GM12878 (cell line): ENCODE data around the gene TPM4. TPM values are rescaled to one million over a fixed set of nuclear protein-coding genes. Genes with fewer than 3 reads are reported as not detected.

ENCODE experiments used
- ATF2 ChIP-seq: IDR thresholded peaks from 2 replicates; pipeline ENCODE4 v1.6.1; 2012; ENCODE audit warnings: low read length, inconsistent platforms
- BCL3 ChIP-seq: IDR thresholded peaks from 2 replicates; pipeline ENCODE4 v1.6.1; 2011; ENCODE audit warnings: borderline replicate concordance, low read depth, mild to moderate bottlenecking, moderate library complexity, low read length; ENCODE audit not compliant: insufficient read depth, poor library complexity, severe bottlenecking
- CBFB ChIP-seq: IDR thresholded peaks from 2 replicates; pipeline ENCODE4 v1.6.1; 2016; ENCODE audit warnings: antibody characterized with exemption, low read depth
- E2F8 ChIP-seq: fragments of 450-650 bp; IDR thresholded peaks from 2 replicates; pipeline ENCODE4 v1.6.1; 2018; ENCODE audit warnings: mild to moderate bottlenecking, low read depth, moderate library complexity; ENCODE audit not compliant: partially characterized antibody
- EED ChIP-seq: sonication (generic); IDR thresholded peaks from 2 replicates; pipeline ENCODE4 v1.6.1; 2016; ENCODE audit warnings: antibody characterized with exemption, low read depth
- EP300 ChIP-seq, 2 experiments: fragments of 150-350 bp in 1 of 2; IDR thresholded peaks; 2 replicates each; pipeline ENCODE4 v1.6.1; 2011 to 2012; ENCODE audit warnings: low read depth in 2 of 2, low read length in 2 of 2, borderline replicate concordance in 1 of 2, improper control_type of control experiment in 1 of 2, inconsistent platforms in 1 of 2; ENCODE audit not compliant: control insufficient read depth in 1 of 2
- EZH2 ChIP-seq: IDR thresholded peaks from 2 replicates; pipeline ENCODE4 v1.6.1; 2012; ENCODE audit warnings: low read depth, mild to moderate bottlenecking, control low read depth, inconsistent platforms, low read length, borderline replicate concordance; ENCODE audit not compliant: control insufficient read depth
- FOS ChIP-seq: IDR thresholded peaks from 3 replicates; pipeline ENCODE4 v1.6.1; 2011; ENCODE audit warnings: borderline replicate concordance; ENCODE audit not compliant: insufficient read length; ENCODE audit errors: extremely low read depth
- GATAD2B ChIP-seq: fragments of 450-650 bp; conservative IDR thresholded peaks from 2 replicates; pipeline ENCODE4 v1.6.1; 2017; ENCODE audit warnings: low read depth, mild to moderate bottlenecking, moderate library complexity
- HCFC1 ChIP-seq: fragments of 150-350 bp; IDR thresholded peaks from 2 replicates; pipeline ENCODE4 v1.6.1; 2014; ENCODE audit warnings: low read length
- IRF3 ChIP-seq: fragments of 450-650 bp; IDR thresholded peaks from 2 replicates; pipeline ENCODE4 v1.6.1; 2014; ENCODE audit warnings: mild to moderate bottlenecking
- IRF4 ChIP-seq: IDR thresholded peaks from 2 replicates; pipeline ENCODE4 v1.6.1; 2011; ENCODE audit warnings: low read depth, low read length
- NBN ChIP-seq: fragments of 450-650 bp; IDR thresholded peaks from 2 replicates; pipeline ENCODE4 v1.6.1; 2016
- NFIC ChIP-seq: IDR thresholded peaks from 2 replicates; pipeline ENCODE4 v1.6.1; 2012; ENCODE audit warnings: low read depth, mild to moderate bottlenecking, inconsistent platforms, low read length, moderate library complexity
- NR2C2 ChIP-seq: IDR thresholded peaks from 2 replicates; pipeline ENCODE4 v1.6.1; 2011; ENCODE audit warnings: borderline replicate concordance, low read depth; ENCODE audit not compliant: control insufficient read depth, insufficient read length
- POLR2A ChIP-seq: IDR thresholded peaks from 2 replicates; pipeline ENCODE4 v1.6.1; 2011; ENCODE audit warnings: low read depth, mild to moderate bottlenecking, low read length
- SIN3A ChIP-seq: IDR thresholded peaks from 2 replicates; pipeline ENCODE4 v1.6.1; 2012; ENCODE audit warnings: low read depth, low read length, improper control_type of control experiment
- SMARCA5 ChIP-seq: fragments of 450-650 bp; IDR thresholded peaks from 2 replicates; pipeline ENCODE4 v1.6.1; 2017; ENCODE audit warnings: mild to moderate bottlenecking
- SMC3 ChIP-seq: IDR thresholded peaks from 2 replicates; pipeline ENCODE4 v1.6.1; 2011; ENCODE audit warnings: low read length, improper control_type of control experiment, borderline replicate concordance
- SREBF2 ChIP-seq: IDR thresholded peaks from 2 replicates; pipeline ENCODE4 v1.6.1; 2012; ENCODE audit warnings: mild to moderate bottlenecking, low read length
- ZBED1 ChIP-seq: IDR thresholded peaks from 2 replicates; pipeline ENCODE4 v1.6.1; 2016; ENCODE audit warnings: borderline replicate concordance
- ZNF207 ChIP-seq: fragments of 450-650 bp; IDR thresholded peaks from 2 replicates; pipeline ENCODE4 v1.6.1; 2014; ENCODE audit warnings: antibody characterized with exemption, mild to moderate bottlenecking, borderline replicate concordance
- ZNF24 ChIP-seq: fragments of 450-650 bp; IDR thresholded peaks from 2 replicates; pipeline ENCODE4 v1.6.1; 2017; ENCODE audit warnings: antibody characterized with exemption, mild to moderate bottlenecking
- polyA plus RNA-seq, 11 experiments: library from polyadenylated mRNA; depleted of rRNA in 4 of 11; unstranded in 6 of 11; stranded (reverse) in 5 of 11; fragments of >200 nt; fragmentation: Nextera tagmentation in 4 of 11; fragmentation: Illumina TruSeq in 1 of 11; extraction: Ambion mirVana in 4 of 11; extraction: Trizol in 1 of 11; gene quantifications; 1 replicate in 1 of 11; 2 replicates in 10 of 11; pipeline versions ENCODE4 v1.2.1 to v1.2.3, GENCODE V29; 2011 to 2016; ENCODE audit warnings: inconsistent platforms in 2 of 11, missing spikeins in 2 of 11, low read depth in 1 of 11
- total RNA-seq, 4 experiments: library from RNA; depleted of rRNA in 3 of 4; stranded (reverse); fragments of >200 nt in 3 of 4; fragmentation: Illumina TruSeq in 1 of 4; extraction: Trizol in 1 of 4; gene quantifications; 2 replicates each; pipeline versions ENCODE4 v1.2.1 to v1.2.3, GENCODE V29; 2013 to 2021

TPM4 gene
- total and polyA plus RNA-seq, 10 of the 15 experiments (the other 5 are each of a cell fraction or from before 2014, with no cell fraction given), result 183 to 620 (median 407) TPM

- TF ChIP-seq E2F8 (peak; percentile 91), IRF3 (peak; percentile 94), ZNF24 (no peak), CBFB (0 out of 2 replicates have a peak, but pooled peaks have one; percentile 6), BCL3 (no peak), NR2C2 (no peak), ZNF207 (0 out of 2 replicates have a peak, but pooled peaks have one; percentile 30), EED (no peak), GATAD2B (peak; percentile 52), NFIC (no peak), ZBED1 (no peak), SREBF2 (no peak), ATF2 (no peak), SMC3 (peak; percentile 59; the same call in 1 of the 2 replicates), POLR2A (no peak), IRF4 (0 out of 2 replicates have a peak, but pooled peaks have one; percentile 7), EP300 (IDR thresholded peaks at IDR 0.05; ENCODE audit: borderline replicate concordance in 1 of 2, control insufficient read depth in 1 of 2, low read depth in 2 of 2, low read length in 2 of 2) (no peak), NBN (peak; percentile 57), FOS (peak; percentile 65), HCFC1 (no peak; the same call in 1 of the 2 replicates), EZH2 (no peak), SMARCA5 (no peak; the same call in 1 of the 2 replicates), SIN3A (0 out of 2 replicates have a peak, but pooled peaks have one; percentile 20)
Observed at GRCh38 chr19:16111160-16111908, 35.0 kb downstream of the TPM4 start, which contains the start of gene RAB8A (continued).
